Measurements from ENCODE around the gene CBX2. TPM values are rescaled to one million over a fixed set of nuclear protein-coding genes. Genes with fewer than 3 reads are reported as not detected.

Gene CBX2
- total RNA-seq, 1 experiment from 2014 or later: 79.4 TPM

- Histone ChIP-seq H3K4ac (ENCODE audit: low read depth, low read length) (no peak overlapping the region), H2BK15ac (ENCODE audit: low read depth, low read length) (no peak overlapping the region), H3K9ac (ENCODE audit: extremely low read depth, insufficient read length, low read length) (no peak overlapping the region), H4K5ac (ENCODE audit: insufficient read length, low read depth, low read length) (no peak overlapping the region), H3K27ac (ENCODE audit: insufficient read length, low read depth, low read length) (no peak overlapping the region), H3K23ac (ENCODE audit: insufficient read length, low read depth, low read length) (no peak overlapping the region), H3K23me2 (ENCODE audit: insufficient read length, low read depth, low read length, poor library complexity, severe bottlenecking) (peaks cover 9% of the 10 kb centered on the region), H3K79me2 (ENCODE audit: insufficient read depth, low read length) (no peaks in the 10 kb centered on the region), H3K18ac (ENCODE audit: insufficient read length, low read depth, low read length) (no peak overlapping the region), H4K91ac (ENCODE audit: insufficient read length, low read depth, low read length) (no peak overlapping the region), H3K4me1 (ENCODE audit: insufficient read depth, low read length) (no peaks in the 10 kb centered on the region), H2BK20ac (ENCODE audit: low read depth, low read length, poor library complexity, severe bottlenecking) (no peak overlapping the region), H3K14ac (ENCODE audit: insufficient read depth, low read length) (no peak overlapping the region), H3K9me3 (ENCODE audit: control insufficient read depth, low read depth, low read length) (no peaks in the 10 kb centered on the region), H2BK120ac (ENCODE audit: low read depth, low read length, poor library complexity, severe bottlenecking) (no peak overlapping the region), H2BK5ac (ENCODE audit: insufficient read length, low read length) (no peak overlapping the region), H2AK5ac (ENCODE audit: insufficient read length, low read length) (no peak overlapping the region), H4K20me1 (ENCODE audit: control insufficient read depth, insufficient read depth, insufficient read length) (no peaks in the 10 kb centered on the region), H3K4me2 (ENCODE audit: insufficient read depth, insufficient read length, low read length) (no peak overlapping the region), H2BK12ac (ENCODE audit: insufficient read length, low read depth, low read length) (no peak overlapping the region), H4K8ac (replicated peaks; ENCODE audit: insufficient read length, low read depth, low read length) (no peak overlapping the region), H3K56ac (ENCODE audit: insufficient read length, low read depth, low read length) (no peak overlapping the region), H3K27me3 (ENCODE audit: insufficient read depth, low read length) (peaks cover 11% of the 10 kb centered on the region; the same call in 1 of the 2 replicates), H2AFZ (ENCODE audit: low read length) (no peak overlapping the region), H3T11ph (ENCODE audit: low read length) (no peak overlapping the region), H3K79me1 (ENCODE audit: insufficient read depth, low read depth, low read length, poor library complexity, severe bottlenecking) (no peaks in the 10 kb centered on the region)
- peaks cover 92% of the 10 kb centered on the region for H3K27me3 Mint-ChIP-seq (ENCODE audit: low read depth)
- H3K9me3 Mint-ChIP-seq: no peaks in the 10 kb centered on the region; a peak in 1 of 5 replicates
- no peak for DNase-seq
- H3K4me1 Mint-ChIP-seq: peaks cover 8 to 18% of the 10 kb centered on the region in 2 experiments
- H3K4me3 Mint-ChIP-seq: no peak overlapping the region
- H3K27ac Mint-ChIP-seq: no peak overlapping the region
- H3K36me3 Mint-ChIP-seq (ENCODE audit: insufficient read depth in 1 of 3, low read depth in 3 of 3): no peaks in the 10 kb centered on the region
- no peak for TF ChIP-seq CTCF (conservative IDR thresholded peaks at IDR 0.05)
- WGBS (ENCODE audit: extremely low coverage, insufficient read length, low lambda C conversion rate): no CpG with 5 or more reads among the region's 1 CpG
Observed at GRCh38 chr17:79742589-79742918, 35.4 kb upstream of the CBX2 start.
